Cerebellar cortex (tissue), 1 donor: ENCODE data around the gene FGF7.
"Not testable (repeated sequence)": the region's sequence is repeated elsewhere in the genome, so short reads cannot be mapped to it uniquely, and the experiment has no call there.

Experiments
- DNase-seq: peaks from one replicate; pipeline ENCODE4 v3.0.0-alpha.2; 2015; ENCODE audit warnings: low spot score

The FGF7 gene

GRCh38 chr15:49439678-49440395 lies 16.8 kb downstream of the FGF7 start:
- no peak for DNase-seq

GRCh38 chr15:49441356-49441755 lies 18.3 kb downstream of the FGF7 start:
- no peak for DNase-seq

GRCh38 chr15:49441816-49442215 lies 18.8 kb downstream of the FGF7 start:
- DNase-seq, result no peak

GRCh38 chr15:49452595-49452994 lies 29.6 kb downstream of the FGF7 start:
- DNase-seq, result no peak

GRCh38 chr15:49456166-49456565 lies 33.1 kb downstream of the FGF7 start:
- no peak for DNase-seq

GRCh38 chr15:49458145-49458544 lies 35.1 kb downstream of the FGF7 start:
- DNase-seq, result no peak

GRCh38 chr15:49460411-49460941 lies 37.4 kb downstream of the FGF7 start:
- no peak for DNase-seq

- no peak for DNase-seq
These were observed 39.3 kb downstream of the FGF7 start for GRCh38 chr15:49462232-49462844.

GRCh38 chr15:49464522-49464921 lies 41.5 kb downstream of the FGF7 start:
- DNase-seq, result no peak

GRCh38 chr15:49466119-49466518 lies 43.1 kb downstream of the FGF7 start:
- no peak for DNase-seq

- no peak for DNase-seq
These were observed 44.9 kb downstream of the FGF7 start for GRCh38 chr15:49467746-49468480.

GRCh38 chr15:49468481-49468839 lies 45.4 kb downstream of the FGF7 start:
- no peak for DNase-seq

GRCh38 chr15:49471248-49471647 lies 48.2 kb downstream of the FGF7 start:
- DNase-seq, result not testable (repeated sequence)

- no peak for DNase-seq
These were observed 48.7 kb downstream of the FGF7 start for GRCh38 chr15:49471733-49472132.

- no peak for DNase-seq
These were observed 49.3 kb downstream of the FGF7 start for GRCh38 chr15:49472338-49472737.

GRCh38 chr15:49473031-49473430 lies 50.0 kb downstream of the FGF7 start:
- no peak for DNase-seq

- DNase-seq, result not testable (repeated sequence)
These were observed 55.0 kb downstream of the FGF7 start for GRCh38 chr15:49478021-49478420.

GRCh38 chr15:49478982-49479381 lies 55.9 kb downstream of the FGF7 start:
- DNase-seq, result not testable (repeated sequence)

GRCh38 chr15:49485401-49485800 lies 62.4 kb downstream of the FGF7 start:
- DNase-seq, result not testable (repeated sequence)

GRCh38 chr15:49490966-49491365 lies 67.9 kb downstream of the FGF7 start:
- DNase-seq, result no peak

GRCh38 chr15:49492151-49492550 lies 69.1 kb downstream of the FGF7 start:
- no peak for DNase-seq

GRCh38 chr15:49492830-49493229 lies 69.8 kb downstream of the FGF7 start:
- DNase-seq, result no peak

GRCh38 chr15:49494842-49495241 lies 71.8 kb downstream of the FGF7 start:
- DNase-seq, result no peak
